DND-41 (cell line): ENCODE results near the gene PTPN23.

Experiments
- ATAC-seq: fragments of 200-7000 bp; cut with Tn5 transposase; 3 replicates; pipeline ENCODE4 v1.9.1; 2021; ENCODE audit warnings: low read depth; ENCODE audit not compliant: insufficient read depth
- DNase-seq: peaks from one replicate; pipeline ENCODE4 v3.0.0-alpha.2; 2020
- H2AFZ ChIP-seq: 2 replicates; pipeline ENCODE4 v1.6.0; 2012; ENCODE audit warnings: low read depth, low read length
- H3K27ac ChIP-seq: 2 replicates; pipeline ENCODE4 v1.5.1; 2012; ENCODE audit warnings: low read length, inconsistent platforms
- H3K27me3 ChIP-seq: fragments of 200-600 bp; sonication (generic); 2 replicates; pipeline ENCODE4 v1.6.0; 2012; ENCODE audit warnings: low read length, mild to moderate bottlenecking, inconsistent platforms; ENCODE audit not compliant: insufficient read depth, poor library complexity
- H3K36me3 ChIP-seq: 2 replicates; pipeline ENCODE4 v1.5.1; 2012; ENCODE audit warnings: low read length, inconsistent platforms; ENCODE audit not compliant: insufficient read depth
- H3K4me1 ChIP-seq: 2 replicates; pipeline ENCODE4 v1.5.1; 2012; ENCODE audit warnings: mild to moderate bottlenecking, low read length; ENCODE audit not compliant: insufficient read depth
- H3K4me2 ChIP-seq: 2 replicates; pipeline ENCODE4 v1.6.0; 2012; ENCODE audit warnings: mild to moderate bottlenecking, moderate library complexity, low read length, inconsistent platforms; ENCODE audit not compliant: insufficient read depth
- H3K4me3 ChIP-seq, 2 experiments: fragments of 200-600 bp in 1 of 2; shearing (Covaris generic) in 1 of 2; 2 replicates each; pipeline ENCODE4 v1.5.1; 2012 to 2016; ENCODE audit warnings: inconsistent platforms in 2 of 2, low read length in 2 of 2, mild to moderate bottlenecking in 2 of 2, low read depth in 1 of 2, moderate library complexity in 1 of 2
- H3K79me2 ChIP-seq: 2 replicates; pipeline ENCODE4 v1.6.0; 2012; ENCODE audit warnings: low read length, inconsistent platforms; ENCODE audit not compliant: insufficient read depth
- H3K9ac ChIP-seq: 2 replicates; pipeline ENCODE4 v1.6.0; 2012; ENCODE audit warnings: low read depth, mild to moderate bottlenecking, inconsistent platforms, low read length, moderate library complexity
- H3K9me3 ChIP-seq: 2 replicates; pipeline ENCODE4 v1.5.1; 2012; ENCODE audit warnings: low read length, moderate library complexity, mild to moderate bottlenecking, inconsistent platforms; ENCODE audit not compliant: insufficient read depth, severe bottlenecking
- H4K20me1 ChIP-seq: 2 replicates; pipeline ENCODE4 v1.6.0; 2012; ENCODE audit warnings: low read length; ENCODE audit not compliant: insufficient read depth
- CTCF ChIP-seq: IDR thresholded peaks from 2 replicates; pipeline ENCODE4 v1.5.1; 2012; ENCODE audit warnings: borderline replicate concordance, low read length, moderate library complexity, mild to moderate bottlenecking; ENCODE audit not compliant: poor library complexity, severe bottlenecking; ENCODE audit errors: extremely low read depth
- EZH2 ChIP-seq: IDR thresholded peaks from 3 replicates; pipeline ENCODE4 v1.6.1; 2012; ENCODE audit warnings: borderline replicate concordance, low read depth, mild to moderate bottlenecking, moderate library complexity, low read length, inconsistent platforms; ENCODE audit not compliant: severe bottlenecking

Gene PTPN23

GRCh38 chr3:47430606-47431005 is 49.8 kb downstream of the PTPN23 start:
- H4K20me1 ChIP-seq: peaks cover 16% of the 10 kb centered on the region
- no peak overlapping the region for H3K27ac ChIP-seq
- no peak overlapping the region for H2AFZ ChIP-seq
- DNase-seq (no peak), ATAC-seq (no peak)
- H3K4me3 ChIP-seq: no peak overlapping the region
- no peak overlapping the region for H3K4me2 ChIP-seq
- TF ChIP-seq EZH2 (no peak), CTCF (no peak)
- no peaks in the 10 kb centered on the region for H3K27me3 ChIP-seq
- no peaks in the 10 kb centered on the region for H3K4me1 ChIP-seq
- H3K9me3 ChIP-seq: no peaks in the 10 kb centered on the region
- H3K9ac ChIP-seq: no peak overlapping the region
- peaks cover 10% of the 10 kb centered on the region; the same call in 1 of the 2 replicates for H3K79me2 ChIP-seq
- peaks cover 80% of the 10 kb centered on the region for H3K36me3 ChIP-seq

- no peak for ATAC-seq
- no peak overlapping the region for H3K9ac ChIP-seq
- peaks cover 75% of the 10 kb centered on the region for H3K36me3 ChIP-seq
Observed at GRCh38 chr3:47431225-47431624, 50.4 kb downstream of the PTPN23 start.

GRCh38 chr3:47432673-47433072 is 51.9 kb downstream of the PTPN23 start:
- Histone ChIP-seq H2AFZ (no peak overlapping the region), H3K9ac (no peak overlapping the region), H3K4me3 (no peak overlapping the region), H4K20me1 (peaks cover 16% of the 10 kb centered on the region), H3K9me3 (no peaks in the 10 kb centered on the region), H3K4me1 (no peaks in the 10 kb centered on the region), H3K27ac (no peak overlapping the region), H3K27me3 (no peaks in the 10 kb centered on the region), H3K36me3 (peaks cover 74% of the 10 kb centered on the region), H3K4me2 (no peak overlapping the region), H3K79me2 (peaks cover 12% of the 10 kb centered on the region; the same call in 1 of the 2 replicates)
- TF ChIP-seq CTCF (no peak), EZH2 (no peak)
- DNase-seq (no peak), ATAC-seq (no peak)

More at GRCh38 chr3:47431225-47431624, 50.4 kb downstream of the PTPN23 start:
- no peak overlapping the region for H3K4me3 ChIP-seq
- H2AFZ ChIP-seq: no peak overlapping the region
- H3K9me3 ChIP-seq: no peaks in the 10 kb centered on the region
- peaks cover 12% of the 10 kb centered on the region; the same call in 1 of the 2 replicates for H3K79me2 ChIP-seq
- TF ChIP-seq CTCF: no peak
- no peak for TF ChIP-seq EZH2
- H3K4me1 ChIP-seq: no peaks in the 10 kb centered on the region
- H3K27ac ChIP-seq: no peak overlapping the region
- DNase-seq: no peak
- no peak overlapping the region for H3K4me2 ChIP-seq
- H4K20me1 ChIP-seq: peaks cover 16% of the 10 kb centered on the region
- H3K27me3 ChIP-seq: no peaks in the 10 kb centered on the region

GRCh38 chr3:47433796-47434195 is 53.0 kb downstream of the PTPN23 start:
- Histone ChIP-seq H3K36me3 (peaks cover 72% of the 10 kb centered on the region), H4K20me1 (peaks cover 12% of the 10 kb centered on the region), H3K27ac (no peak overlapping the region), H2AFZ (no peak overlapping the region), H3K4me2 (no peak overlapping the region), H3K4me3 (no peak overlapping the region), H3K9me3 (no peaks in the 10 kb centered on the region), H3K4me1 (no peaks in the 10 kb centered on the region), H3K27me3 (no peaks in the 10 kb centered on the region), H3K9ac (no peak overlapping the region), H3K79me2 (peaks cover 15% of the 10 kb centered on the region; the same call in 1 of the 2 replicates)
- TF ChIP-seq CTCF: no peak
- TF ChIP-seq EZH2: no peak
- no peak for ATAC-seq
- DNase-seq: no peak
